Measurements from ENCODE around the gene PACSIN2.

- peak; percentile 96 for TF ChIP-seq POLR2A (IDR thresholded peaks at IDR 0.05; ENCODE audit: low read length)
- TF ChIP-seq GATA1 (IDR thresholded peaks at IDR 0.05; ENCODE audit: low read depth, low read length) = no peak
These were observed at the start of gene PACSIN2 for GRCh38 chr22:43014869-43015676.
